ENCODE results near the gene SEMA3D.

The SEMA3D gene

GRCh38 chr7:85205754-85206153 is 18.9 kb upstream of the SEMA3D start:
- H3K4me3 ChIP-seq (ENCODE audit: low read depth, low read length) = no peak overlapping the region
- TF ChIP-seq CTCF (IDR thresholded peaks at IDR 0.05; ENCODE audit: borderline replicate concordance, insufficient read depth, low read depth, low read length) = no peak

- no peak overlapping the region for H3K4me3 ChIP-seq (ENCODE audit: low read depth, low read length)
- TF ChIP-seq CTCF (IDR thresholded peaks at IDR 0.05; ENCODE audit: borderline replicate concordance, insufficient read depth, low read depth, low read length) = no peak
These were observed 17.6 kb upstream of the SEMA3D start for GRCh38 chr7:85204496-85204895.

- no peak for TF ChIP-seq CTCF (IDR thresholded peaks at IDR 0.05; ENCODE audit: borderline replicate concordance, insufficient read depth, low read depth, low read length)
- no peak overlapping the region for H3K4me3 ChIP-seq (ENCODE audit: low read depth, low read length)
These were observed 17.2 kb upstream of the SEMA3D start for GRCh38 chr7:85204061-85204460.

GRCh38 chr7:85201209-85201608 is 14.4 kb upstream of the SEMA3D start:
- TF ChIP-seq CTCF (IDR thresholded peaks at IDR 0.05; ENCODE audit: borderline replicate concordance, insufficient read depth, low read depth, low read length) = no peak
- no peak overlapping the region for H3K4me3 ChIP-seq (ENCODE audit: low read depth, low read length)

- TF ChIP-seq CTCF (IDR thresholded peaks at IDR 0.05; ENCODE audit: borderline replicate concordance, insufficient read depth, low read depth, low read length) = no peak
- H3K4me3 ChIP-seq (ENCODE audit: low read depth, low read length) = no peak overlapping the region
These were observed 9.8 kb upstream of the SEMA3D start for GRCh38 chr7:85196696-85197095.

GRCh38 chr7:85191383-85191782 is 4.5 kb upstream of the SEMA3D start:
- TF ChIP-seq CTCF (IDR thresholded peaks at IDR 0.05; ENCODE audit: borderline replicate concordance, insufficient read depth, low read depth, low read length) = no peak
- no peak overlapping the region for H3K4me3 ChIP-seq (ENCODE audit: low read depth, low read length)

- no peak overlapping the region for H3K4me3 ChIP-seq (ENCODE audit: low read depth, low read length)
- no peak for TF ChIP-seq CTCF (IDR thresholded peaks at IDR 0.05; ENCODE audit: borderline replicate concordance, insufficient read depth, low read depth, low read length)
These were observed 754 bp downstream of the SEMA3D start for GRCh38 chr7:85186083-85186520.

All from GM12875 (cell line).